DMS53 (cell line): ENCODE data around the gene SLC16A3.
A peak's percentile ranks its signal among the peaks of the same experiment; 100 is the strongest.
"Not testable (repeated sequence)": the region's sequence is repeated elsewhere in the genome, so short reads cannot be mapped to it uniquely, and the experiment has no call there.

Experiments used
- DNase-seq: peaks from one replicate; lab custom pipeline; 2025; lab: John Stamatoyannopoulos, UW

SLC16A3 gene

DNA sequence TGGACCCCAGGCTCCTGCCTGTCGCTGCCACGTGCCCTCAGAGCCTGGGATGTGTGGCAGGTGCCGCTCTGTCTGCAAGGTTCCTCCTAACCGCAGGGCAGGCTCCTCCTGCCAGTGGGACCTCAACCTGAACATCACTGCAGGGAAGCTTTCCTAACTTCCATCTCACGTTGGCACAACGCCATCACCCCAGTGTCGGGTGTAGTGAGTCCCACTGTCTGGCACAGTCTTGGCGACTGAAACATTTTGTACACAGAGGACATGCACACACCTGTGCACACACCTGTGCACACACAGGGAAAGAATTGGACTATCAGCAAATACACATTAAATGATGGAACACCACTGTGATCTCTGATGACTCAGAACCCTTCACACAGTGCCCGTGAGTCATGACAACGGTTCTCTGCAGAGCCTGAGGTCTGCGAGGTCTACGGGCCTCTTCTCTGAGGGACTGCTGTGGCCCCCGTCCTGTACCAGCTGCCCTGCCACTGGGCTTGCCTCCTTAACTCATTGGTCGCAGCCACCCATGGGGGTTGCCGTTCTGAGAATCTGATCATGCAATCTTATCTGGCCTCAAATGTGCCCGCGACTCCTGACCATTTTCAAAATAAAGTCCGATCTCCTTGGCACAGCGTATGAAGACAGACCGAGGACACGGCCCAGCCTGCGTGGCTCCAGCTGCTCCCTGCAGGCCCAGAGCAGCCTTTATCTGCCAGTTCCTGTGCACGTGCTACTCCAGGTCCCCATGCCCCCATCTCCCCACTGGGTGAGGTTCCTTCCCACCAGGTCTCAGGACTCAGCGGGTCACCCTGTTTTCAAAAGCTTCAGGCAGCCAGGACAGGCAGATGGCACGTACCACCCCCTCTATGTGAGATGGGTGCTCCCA lies 23.8 kb upstream of the SLC16A3 start:
- DNase-seq: peak; percentile 98

DNA sequence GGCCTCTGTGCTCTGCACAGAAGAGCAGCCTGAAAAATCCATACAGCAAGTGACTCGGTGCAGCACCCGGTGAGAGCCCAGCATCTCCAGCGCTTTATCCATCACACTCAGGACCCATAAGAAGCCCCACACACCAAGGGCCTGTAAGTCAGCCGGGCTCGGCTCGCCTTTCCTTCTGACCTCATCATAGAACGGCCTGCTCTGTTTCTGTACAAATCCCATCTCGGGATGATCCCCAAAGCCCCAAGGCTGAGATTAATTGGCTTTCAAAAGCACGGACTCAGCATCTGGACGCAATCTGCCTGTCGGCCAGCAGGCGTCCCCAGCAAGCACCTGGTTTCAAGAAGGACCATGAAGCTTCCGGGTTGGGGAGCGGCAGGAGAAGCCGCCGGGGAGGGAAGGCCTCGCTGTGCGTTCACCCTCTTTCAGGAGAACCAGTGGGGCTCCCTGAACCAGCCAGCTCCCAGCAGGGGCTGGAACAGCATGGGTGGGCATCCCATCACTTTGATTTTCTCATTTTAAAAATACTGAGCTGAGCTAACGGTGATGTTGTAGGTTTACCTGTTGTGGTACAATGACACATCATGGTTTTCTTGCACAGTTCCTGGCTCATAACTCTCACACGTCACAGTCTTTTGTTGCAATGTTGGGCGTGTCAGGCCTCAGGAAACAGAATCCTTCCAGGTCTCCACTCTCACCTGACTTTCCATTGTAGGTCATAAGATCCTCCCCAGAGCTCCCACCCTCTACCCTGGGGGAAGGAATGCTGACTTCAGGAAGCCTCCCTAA lies 22.9 kb upstream of the SLC16A3 start:
- DNase-seq: peak; percentile 98

DNA sequence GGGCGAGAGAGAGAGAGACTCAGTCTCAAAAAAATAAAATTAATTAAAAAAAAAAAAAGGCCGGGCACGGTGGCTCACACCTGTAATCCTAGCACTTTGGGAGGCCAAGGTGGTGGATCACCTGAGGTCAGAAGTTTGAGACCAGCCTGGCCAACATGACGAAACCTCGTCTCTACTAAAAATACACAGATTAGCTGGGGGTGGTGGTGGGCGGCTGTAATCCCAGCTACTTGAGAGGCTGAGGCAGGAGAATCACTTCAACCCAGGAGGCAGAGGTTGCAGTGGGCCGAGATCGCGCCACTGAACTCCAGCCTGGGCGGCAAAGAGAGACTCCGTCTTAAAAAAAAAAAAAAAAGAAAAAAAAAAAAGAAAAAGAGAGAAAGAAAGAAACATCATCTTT lies 18.2 kb upstream of the SLC16A3 start:
- not testable (repeated sequence) for DNase-seq

DNA sequence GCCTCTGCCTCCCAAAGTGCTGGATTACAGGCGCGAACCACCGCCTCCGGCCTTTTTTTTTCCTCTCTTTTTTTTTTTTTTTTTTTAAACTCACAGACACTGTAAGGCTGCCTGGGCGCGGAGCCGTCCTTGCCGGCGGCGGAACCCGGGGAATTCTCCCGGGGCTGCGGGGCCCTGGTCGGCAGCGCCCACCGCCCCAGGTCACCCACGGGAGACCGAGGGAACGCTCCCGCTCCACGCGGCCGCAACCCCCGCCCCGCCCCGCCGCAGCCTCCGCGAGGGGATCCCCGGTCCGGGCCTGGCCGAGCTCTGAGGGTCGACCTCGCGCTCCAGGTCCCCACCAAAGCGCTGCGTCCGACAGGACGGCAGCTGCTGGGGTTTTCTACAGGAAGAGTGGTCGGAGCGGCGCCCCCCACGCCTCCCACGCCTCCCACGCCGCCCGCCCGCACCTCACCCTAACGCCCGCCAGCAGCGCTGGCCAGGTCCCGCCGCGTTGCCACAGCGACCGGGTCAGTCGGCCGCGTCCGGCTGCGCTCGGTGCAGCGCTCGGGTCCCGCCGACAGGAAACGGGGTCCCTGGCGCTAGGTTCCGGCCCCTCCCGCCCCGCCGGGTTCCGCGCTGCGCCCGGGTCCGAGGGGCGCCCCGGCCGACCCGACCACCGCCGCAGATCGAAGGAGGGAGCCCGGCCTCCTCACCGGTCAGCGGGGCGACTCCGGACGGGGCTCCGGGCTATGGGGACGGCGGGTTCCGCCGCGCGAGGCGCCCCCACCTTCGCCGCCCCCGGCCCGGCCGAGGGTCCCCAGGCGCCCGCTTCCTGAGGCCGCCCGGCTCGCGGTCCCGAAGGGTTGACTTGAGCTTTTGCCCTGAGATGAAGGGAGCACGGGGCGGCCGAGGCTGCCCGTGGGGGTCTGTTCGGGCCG lies 16.3 kb upstream of the SLC16A3 start, which contains the start of gene CCDC57:
TSS of gene CCDC57 (minus strand) at position 512 of the 920 bp plus-strand sequence. CDS start 10,898 bp downstream, outside the sequence.
- DNase-seq: peak; percentile 96

DNA sequence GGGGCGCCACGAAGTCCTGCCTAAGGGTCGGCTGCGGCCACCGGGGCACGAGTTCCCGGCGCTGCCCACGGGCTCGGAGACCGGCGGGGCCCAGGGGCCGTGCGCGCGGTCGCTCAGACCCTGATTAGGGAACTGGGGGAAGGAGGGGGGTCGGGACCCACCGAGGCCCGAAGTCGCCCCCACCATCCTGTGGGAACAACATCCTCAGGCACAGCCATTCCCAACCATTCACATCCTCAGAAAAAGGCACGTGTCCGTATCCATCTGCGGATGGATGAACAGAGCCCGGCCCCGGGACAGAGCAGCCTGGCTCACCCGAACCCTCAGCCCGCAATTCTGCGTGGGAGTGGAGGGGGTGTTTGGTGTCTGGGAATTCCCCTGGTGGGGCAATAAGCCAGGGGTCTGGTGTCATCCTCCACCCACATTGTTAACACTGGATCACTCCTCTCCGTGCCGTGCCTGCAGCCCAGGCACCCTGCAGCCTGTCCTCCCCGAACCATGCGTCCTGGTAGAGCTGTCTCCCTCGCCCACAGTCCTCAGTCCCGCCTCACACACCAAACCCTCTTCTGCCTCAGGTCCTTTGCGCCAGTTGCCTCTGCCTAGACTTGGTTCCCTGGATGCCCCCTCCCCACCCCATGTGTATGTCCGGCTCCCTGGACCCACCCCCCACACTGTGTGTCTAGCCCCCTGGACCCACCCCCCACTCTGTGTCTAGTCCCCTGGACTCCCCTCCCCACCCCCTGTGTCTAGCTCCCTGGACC lies 15.4 kb upstream of the SLC16A3 start:
- peak; percentile 90 for DNase-seq

DNA sequence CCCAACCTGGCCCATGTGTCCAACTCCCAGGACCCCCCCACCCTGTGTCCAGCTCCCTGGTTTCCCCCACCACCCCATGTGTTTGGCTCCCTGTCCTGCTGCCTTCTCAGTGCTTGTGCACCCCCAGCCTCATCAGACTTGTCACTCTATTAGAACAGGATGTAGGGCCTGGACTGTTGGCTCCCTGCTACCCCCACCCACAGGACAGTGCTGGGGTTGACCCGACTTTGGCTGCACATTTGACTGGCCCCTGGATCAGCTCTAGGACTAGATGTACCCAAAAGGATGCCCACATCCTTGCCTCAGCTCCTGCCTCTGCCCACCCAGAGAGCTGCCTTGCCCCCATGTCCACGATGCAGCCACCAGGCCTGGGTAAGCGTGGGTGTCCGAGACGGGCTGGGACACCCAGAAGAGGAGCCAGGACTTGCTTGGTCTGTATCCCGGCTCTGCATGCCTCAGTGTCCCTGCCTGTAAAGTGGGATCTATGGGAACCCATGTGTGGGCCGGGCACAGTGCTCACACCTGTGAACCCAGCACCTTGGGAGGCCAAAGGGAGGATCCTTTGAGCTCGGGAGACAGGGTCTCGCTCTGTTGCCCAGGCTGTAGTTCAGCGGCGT lies 14.7 kb upstream of the SLC16A3 start:
- peak; percentile 34 for DNase-seq

DNA sequence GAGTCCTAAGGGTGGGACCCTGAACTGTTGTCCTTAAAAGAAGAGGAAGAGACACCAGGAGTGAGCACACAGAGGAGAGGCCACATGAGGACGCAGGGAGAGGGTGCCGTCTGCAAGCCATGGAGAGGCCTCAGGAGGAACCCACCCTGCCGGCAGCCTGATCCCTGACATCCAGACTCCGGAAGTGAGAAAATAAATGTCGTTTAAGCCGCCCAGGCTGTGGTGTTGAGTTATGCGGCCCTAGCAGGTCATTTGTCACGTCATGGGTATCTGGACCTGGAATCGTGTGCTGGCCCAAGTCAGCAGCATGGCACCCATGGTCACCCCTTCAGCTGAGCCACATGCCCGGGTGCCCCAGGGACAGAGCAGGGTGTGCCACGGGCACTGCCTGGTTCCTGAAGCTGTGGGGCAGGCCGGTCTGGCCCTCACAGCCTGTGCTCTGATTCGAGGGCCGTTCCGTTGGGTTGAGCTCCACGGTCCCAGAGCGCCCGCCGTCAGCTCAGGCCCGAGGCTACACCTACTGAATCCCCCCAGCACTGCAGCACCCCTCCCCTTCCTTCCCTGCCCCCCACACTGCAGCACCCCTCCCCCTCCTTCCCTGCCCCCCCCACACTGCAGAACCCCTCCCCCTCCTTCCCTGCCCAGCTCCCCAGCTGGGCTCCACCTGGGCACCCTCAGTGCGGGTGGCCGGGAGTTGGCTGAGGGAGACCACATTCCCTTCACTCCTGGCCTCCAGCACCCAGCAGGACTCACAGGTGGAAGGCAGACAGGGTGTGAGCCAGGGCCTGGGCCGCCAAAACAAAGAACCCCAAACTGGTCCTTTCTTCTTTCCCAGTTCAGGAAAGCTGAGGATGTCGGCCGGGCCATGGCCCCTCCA lies 13.5 kb upstream of the SLC16A3 start:
- peak; percentile 73 for DNase-seq

DNA sequence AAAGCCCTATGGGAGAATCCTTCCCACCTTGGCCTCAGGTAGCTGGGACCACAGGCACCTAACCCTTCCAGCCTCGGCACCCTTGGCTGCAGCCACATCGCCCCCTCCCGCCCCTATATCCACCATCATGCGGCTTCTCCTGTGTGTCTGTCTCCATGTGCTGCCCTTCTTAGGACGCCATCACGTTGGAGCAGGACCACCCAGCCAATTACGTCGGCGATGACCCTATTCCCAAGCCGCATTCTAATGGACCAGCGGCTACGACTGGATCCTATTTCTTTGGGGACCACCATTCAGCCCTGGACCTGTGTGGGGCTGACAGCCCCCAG lies 12.9 kb upstream of the SLC16A3 start:
- no peak for DNase-seq

DNA sequence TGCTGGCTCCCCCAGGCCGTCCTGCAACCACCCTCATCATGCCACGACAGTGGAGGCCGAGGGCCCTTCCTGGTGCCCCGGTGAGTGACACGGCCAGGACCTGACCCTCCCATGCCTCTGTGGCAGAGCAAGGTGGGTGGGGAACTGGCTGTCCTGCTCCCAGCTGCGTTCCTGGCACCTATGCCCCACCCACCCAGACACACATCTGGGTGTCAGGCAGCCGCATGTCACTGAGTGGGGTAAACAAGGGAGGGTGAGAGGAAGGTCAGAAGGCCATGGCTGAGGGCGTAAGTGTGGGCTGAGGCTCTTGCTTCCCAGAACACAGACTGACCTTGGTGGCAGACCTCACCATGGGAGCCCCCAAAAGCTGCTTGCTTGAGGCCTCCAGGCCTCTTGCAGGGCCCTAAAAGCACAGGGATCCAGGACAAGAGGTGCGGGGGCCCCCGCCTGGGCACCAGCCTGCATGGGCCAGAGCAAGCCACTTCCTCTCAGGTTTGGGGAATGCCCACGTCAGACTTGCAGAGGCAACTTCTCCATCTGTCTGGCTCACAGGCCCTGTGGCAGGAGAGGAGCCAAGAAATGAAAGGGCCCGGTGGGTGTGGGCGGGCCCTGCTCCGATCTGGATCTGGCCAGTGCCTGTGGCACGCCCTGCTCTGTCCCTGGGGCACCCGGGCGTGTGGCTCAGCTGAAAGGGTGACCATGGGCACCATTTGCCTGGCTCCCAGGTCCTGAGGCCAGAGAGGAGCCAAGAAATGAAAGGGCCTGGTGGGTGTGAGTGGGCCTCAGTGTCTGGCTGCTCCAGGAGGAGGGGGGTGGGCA lies 12.3 kb upstream of the SLC16A3 start:
- peak; percentile 48 for DNase-seq

DNA sequence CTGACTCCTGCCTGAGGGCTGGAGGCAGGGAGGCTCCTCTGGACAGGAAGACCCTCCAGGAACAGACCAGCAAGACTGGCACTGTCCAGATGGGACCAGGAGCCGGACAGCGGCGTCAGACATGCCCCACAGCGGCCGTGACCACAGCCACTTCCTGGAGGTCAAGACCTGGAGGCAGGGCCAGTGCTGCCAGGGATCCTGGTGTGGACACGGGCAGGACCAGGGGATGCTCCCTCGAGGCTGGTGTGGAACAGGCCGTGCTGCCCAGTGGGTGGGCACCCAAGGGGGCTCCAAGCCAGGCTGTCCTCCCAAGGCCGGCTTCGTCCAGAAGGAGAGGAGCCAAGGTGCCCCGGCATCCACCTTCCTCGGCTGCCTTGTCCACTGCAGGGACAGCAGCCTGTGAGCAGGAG lies 11.7 kb upstream of the SLC16A3 start:
- no peak for DNase-seq

DNA sequence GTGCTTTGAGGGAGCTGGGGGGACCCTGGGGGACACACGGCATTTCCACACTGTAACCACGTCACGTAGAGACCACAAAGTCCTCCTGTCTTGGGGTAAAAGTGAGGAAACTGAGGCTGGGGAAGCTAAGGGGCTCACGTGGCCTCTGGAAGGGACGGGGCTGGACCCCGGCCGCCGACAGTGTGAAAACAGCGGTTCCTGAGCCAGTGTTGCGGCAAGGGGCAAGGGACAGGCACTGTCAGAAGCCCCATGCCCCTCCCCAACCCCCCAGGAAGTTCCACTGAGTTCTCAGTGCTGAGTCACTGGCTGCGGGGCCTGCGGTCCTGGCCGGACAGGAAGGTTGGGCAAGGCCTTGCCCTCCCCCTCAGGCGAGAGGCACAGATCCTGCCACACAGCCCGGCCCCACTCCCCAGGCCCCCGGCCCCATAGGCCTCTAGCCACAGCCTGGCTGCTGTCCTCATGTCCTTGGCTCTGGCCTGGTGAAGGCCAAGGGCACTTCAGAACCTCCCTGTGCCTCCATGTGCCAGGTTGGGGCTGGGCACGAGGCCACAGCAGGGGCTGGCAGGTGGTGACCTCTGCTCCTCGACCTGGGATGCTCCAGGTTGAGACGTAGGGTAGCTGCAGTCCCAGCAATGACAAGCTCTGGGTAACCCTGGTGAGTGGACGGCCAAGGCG lies 11.2 kb upstream of the SLC16A3 start:
- peak; percentile 44 for DNase-seq

DNA sequence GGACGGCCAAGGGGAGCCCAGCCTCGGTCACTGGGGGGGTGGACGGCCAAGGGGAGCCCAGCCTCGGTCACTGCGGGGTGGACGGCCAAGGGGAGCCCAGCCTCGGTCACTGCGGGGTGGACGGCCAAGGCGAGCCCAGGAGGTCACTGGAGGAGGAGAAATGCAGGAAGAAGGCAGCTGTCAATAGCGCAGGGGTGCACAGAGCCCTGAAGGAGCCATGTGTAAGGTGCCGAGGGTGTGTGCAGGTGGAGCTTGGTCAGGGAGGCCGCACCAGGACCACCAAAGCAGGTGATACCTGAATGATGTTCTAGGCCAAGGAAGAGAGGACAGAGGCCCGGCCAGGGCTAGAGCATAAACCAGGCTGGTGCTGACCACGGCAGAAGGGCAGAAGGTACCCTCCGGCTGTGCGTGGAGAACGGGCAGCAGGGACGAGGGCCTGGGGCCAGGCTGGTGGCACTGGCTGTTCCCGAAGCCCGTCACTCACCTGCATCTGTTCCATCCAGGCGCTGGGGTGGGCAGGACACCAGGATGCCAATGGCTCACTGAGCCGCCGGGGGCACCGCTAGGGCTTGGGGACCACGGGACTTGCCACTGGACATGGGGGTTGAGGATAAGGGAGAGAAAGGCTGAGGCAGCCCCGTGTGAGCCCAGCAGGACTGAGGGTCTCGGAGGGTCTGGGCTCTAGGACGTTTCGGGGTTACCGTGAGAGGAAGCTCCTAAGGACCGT lies 10.3 kb upstream of the SLC16A3 start:
- no peak for DNase-seq

DNA sequence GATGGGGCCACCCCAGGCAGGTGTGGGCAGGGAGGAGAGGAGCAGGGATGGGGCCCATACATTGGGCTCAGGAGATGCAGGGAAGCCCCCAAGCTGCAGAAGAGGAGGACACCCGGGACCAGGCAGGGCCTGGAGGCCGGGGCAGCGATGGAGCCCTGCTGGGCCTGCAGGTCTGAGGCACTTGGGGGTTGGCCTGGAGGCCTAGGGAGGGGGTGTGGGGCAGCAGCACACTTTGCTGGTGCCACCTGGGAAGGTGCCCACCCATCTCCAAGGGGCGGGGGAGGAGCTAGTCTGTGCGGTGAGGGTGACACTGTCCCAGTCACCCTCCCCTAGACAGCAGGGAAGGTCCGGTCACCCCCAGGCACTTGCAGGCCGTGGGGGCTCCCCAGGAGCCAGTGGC lies 9.8 kb upstream of the SLC16A3 start:
- DNase-seq: no peak

DNA sequence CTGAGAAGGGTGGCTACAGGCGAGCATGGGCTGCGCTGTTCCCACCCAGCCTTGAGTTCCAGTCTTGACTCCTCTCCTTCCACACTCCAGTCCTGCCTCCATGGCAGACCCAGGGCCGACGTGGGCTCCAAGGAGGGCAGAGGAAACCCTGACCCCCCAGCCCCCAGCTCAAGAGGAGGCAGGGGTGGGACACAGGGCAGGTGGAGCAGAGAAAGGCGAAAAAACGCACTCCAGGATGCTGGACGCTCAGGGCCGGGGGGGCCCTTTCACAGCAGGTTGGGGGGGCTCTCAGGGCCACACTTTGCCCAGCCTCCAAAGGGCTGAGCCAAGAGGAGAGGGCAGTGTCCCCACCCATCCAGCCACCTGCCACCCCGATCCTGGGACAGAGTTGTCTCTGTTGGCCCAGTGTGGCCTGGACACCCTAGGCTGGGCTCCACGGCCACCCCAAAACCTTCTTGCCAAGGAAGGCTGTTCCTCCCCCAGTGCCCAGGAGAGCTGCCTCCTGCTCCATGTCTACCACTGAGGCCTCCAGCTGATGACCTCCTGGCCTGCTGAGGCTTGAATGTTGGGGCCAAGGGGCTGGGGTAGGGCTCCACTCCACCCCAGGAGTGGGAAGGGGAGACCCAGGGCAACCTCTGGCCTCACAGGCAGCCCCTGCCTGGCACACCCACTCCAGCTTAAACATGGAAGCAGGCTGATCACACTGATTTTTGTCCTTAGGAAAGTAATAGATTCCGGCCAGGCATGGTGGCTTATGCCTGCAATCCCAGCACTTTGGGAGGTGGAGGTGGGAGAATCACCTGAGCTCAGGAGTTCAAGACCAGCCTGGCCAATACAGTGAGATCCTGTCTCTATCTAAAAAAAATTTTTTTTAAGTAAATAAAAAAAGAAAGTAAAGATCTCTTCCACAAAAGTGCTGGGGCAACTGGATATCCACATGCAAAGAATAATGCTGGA lies 8.8 kb upstream of the SLC16A3 start:
- no peak for DNase-seq

DNA sequence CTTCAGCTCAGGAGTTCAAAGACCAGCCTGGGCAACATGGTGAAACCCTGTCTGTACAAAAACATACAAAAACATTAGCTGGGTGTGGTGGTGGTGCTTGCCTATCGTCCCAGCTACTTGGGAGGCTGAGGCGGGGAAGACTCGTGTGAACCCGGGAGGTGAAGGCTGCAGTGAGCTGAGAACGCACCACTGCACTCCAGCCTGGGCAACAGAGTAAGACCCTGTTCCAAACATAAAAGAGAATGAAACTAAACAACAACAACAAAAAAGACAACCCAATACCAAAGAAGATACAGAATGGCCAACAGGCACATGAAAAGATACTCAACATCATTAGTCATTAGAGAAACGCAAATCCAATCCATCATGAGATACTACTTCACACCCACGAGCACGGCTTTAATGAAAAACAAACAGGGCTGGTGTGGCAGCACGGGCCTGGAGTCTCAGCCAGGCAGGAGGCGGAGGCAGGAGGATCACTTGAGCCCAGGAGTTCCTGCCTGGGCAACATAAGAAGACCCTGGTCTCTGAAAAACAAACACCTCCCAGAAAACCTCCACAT lies 7.4 kb upstream of the SLC16A3 start:
- no peak for DNase-seq

DNA sequence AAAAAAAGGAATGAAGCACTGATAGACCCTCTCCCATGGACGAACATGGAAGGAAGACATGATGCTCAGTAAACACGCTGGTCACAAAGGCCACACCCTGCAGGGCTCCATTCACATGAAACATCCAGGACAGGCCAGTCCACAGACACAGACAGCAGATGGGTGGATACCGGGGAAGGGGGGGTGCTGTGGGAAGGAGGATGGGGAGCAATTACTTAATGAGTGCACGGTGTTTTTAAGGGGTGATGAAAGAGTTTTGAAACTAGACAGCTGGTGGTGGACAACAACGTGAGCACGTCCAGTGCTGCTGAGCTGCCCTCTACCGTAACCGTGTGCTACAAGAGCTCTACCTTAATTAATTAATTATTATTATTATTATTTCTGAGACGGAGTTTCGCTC lies 6.0 kb upstream of the SLC16A3 start:
- no peak for DNase-seq
